ENCODE data around the gene REC114. TPM values are rescaled to one million over a fixed set of nuclear protein-coding genes. Genes with fewer than 3 reads are reported as not detected.

REC114 gene
- total and polyA plus RNA-seq, 2 experiments from 2014 or later = not detected

- Histone ChIP-seq H3K36me3 (ENCODE audit: insufficient read depth) (no peaks in the 10 kb centered on the region), H3F3A (replicated peaks; ENCODE audit: low read depth) (no peaks in the 10 kb centered on the region), H3K27me3 (ENCODE audit: insufficient read depth) (no peaks in the 10 kb centered on the region), H2AFZ (no peak overlapping the region), H3K4me3 (no peak overlapping the region), H3K4me2 (no peak overlapping the region), H3K27ac (ENCODE audit: low read depth) (no peak overlapping the region), H3K79me2 (replicated peaks; ENCODE audit: insufficient read depth) (no peaks in the 10 kb centered on the region), H3K9me2 (ENCODE audit: insufficient read depth) (no peaks in the 10 kb centered on the region), H4K20me1 (replicated peaks; ENCODE audit: insufficient read depth) (no peaks in the 10 kb centered on the region), H3K4me1 (ENCODE audit: insufficient read depth) (no peaks in the 10 kb centered on the region)
- H3K9me3 Mint-ChIP-seq = no peaks in the 10 kb centered on the region
- ATAC-seq (no peak), DNase-seq (ENCODE audit: low spot score) (no peak)
- H3K27ac Mint-ChIP-seq = no peak overlapping the region
- no peaks in the 10 kb centered on the region for H3K4me1 Mint-ChIP-seq
- H3K4me3 Mint-ChIP-seq = no peak overlapping the region
- no peaks in the 10 kb centered on the region for H3K36me3 Mint-ChIP-seq (ENCODE audit: low read depth)
- TF ChIP-seq JUNB (IDR thresholded peaks at IDR 0.05; ENCODE audit: unreplicated experiment) = no peak
- no peak for TF ChIP-seq REST (IDR thresholded peaks at IDR 0.05; ENCODE audit: unreplicated experiment)
- TF ChIP-seq ZNF462 (CRISPR knock-in tag; IDR thresholded peaks at IDR 0.05) = no peak
- no peak for TF ChIP-seq CREB1 (CRISPR knock-in tag; IDR thresholded peaks at IDR 0.05; ENCODE audit: low read depth)
- no peak for TF ChIP-seq EZH2phosphoT487 (IDR thresholded peaks at IDR 0.05; ENCODE audit: unreplicated experiment)
- no peak for TF ChIP-seq STAT1 (IDR thresholded peaks at IDR 0.05; ENCODE audit: unreplicated experiment)
- TF ChIP-seq EZH2 (IDR thresholded peaks at IDR 0.05; ENCODE audit: low read depth, unreplicated experiment) = no peak
- no peak for TF ChIP-seq NANOG (IDR thresholded peaks at IDR 0.05; ENCODE audit: borderline replicate concordance)
- TF ChIP-seq ETS1 (IDR thresholded peaks at IDR 0.05) = no peak
- no peak for TF ChIP-seq ZNF114 (CRISPR knock-in tag; IDR thresholded peaks at IDR 0.05)
- peaks cover 2% of the 10 kb centered on the region for H3K27me3 Mint-ChIP-seq (ENCODE audit: insufficient read depth, low read depth, poor library complexity)
These were observed 33.8 kb downstream of the REC114 start for GRCh38 chr15:73476704-73477216.
